Lung microvascular endothelial cell (primary cell): Measurements from ENCODE around the gene EPHB1. TPM values are rescaled to one million over a fixed set of nuclear protein-coding genes. Genes with fewer than 3 reads are reported as not detected.
"Not testable (repeated sequence)": the region's sequence is repeated elsewhere in the genome, so short reads cannot be mapped to it uniquely, and the experiment has no call there.

ENCODE experiments used
- DNase-seq, 2 donors: peaks; one replicate each; pipeline versions ENCODE4 v3.0.0 to v3.0.0-alpha.2; 2010; ENCODE audit warnings: low read depth in 2 of 2
- total RNA-seq: library from RNA; depleted of rRNA; stranded (reverse); fragments of >200 nt; gene quantifications from 2 replicates; pipeline ENCODE4 v1.2.1, GENCODE V29; 2014

The EPHB1 gene
- total RNA-seq, 1 donor from 2014 or later = 4.2 TPM

- DNase-seq = no peak
These were observed 245.5 kb downstream of the EPHB1 start for GRCh38 chr3:135040321-135041240.

- DNase-seq = no peak
These were observed 246.5 kb downstream of the EPHB1 start for GRCh38 chr3:135041601-135042000.

DNA sequence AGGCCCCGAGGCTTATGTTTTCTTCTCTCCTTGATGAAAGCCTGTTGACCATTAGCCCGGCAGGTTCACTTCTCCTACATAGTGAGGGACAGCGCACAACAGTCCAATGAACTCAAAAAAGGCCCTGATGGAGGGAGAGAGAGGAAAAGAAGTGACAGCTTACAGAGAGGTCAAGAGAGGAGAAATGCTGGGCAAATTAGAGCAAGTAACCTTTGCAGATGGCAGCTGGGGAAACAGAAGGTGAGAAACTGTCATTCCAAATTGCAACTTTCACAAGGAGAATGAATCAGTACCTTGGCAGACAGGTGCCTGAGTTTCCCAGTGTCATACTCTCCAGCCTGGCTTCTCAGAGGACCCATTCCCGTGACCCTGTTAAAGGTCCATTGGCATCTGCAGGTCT lies 252.0 kb downstream of the EPHB1 start:
- DNase-seq = no peak

DNA sequence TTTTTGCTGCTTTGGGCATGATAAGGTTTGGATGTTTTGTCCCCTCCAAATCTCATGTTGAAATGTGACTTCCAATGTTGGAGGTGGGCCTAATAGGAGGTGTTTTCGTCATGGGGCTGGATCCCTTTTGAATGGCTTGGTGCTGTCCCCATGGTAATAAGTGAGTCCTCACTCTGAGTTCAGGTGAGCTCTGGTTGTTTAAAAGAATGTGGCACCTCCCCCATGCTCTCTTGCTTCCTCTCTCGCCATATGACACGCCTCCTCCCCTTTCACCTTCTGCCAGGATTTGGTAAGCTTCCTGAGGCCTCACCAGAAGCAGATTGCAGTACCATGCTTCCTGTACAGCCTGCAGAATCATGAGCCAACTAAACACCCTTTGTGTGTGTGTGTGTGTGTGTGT lies 255.5 kb downstream of the EPHB1 start:
- no peak for DNase-seq

DNA sequence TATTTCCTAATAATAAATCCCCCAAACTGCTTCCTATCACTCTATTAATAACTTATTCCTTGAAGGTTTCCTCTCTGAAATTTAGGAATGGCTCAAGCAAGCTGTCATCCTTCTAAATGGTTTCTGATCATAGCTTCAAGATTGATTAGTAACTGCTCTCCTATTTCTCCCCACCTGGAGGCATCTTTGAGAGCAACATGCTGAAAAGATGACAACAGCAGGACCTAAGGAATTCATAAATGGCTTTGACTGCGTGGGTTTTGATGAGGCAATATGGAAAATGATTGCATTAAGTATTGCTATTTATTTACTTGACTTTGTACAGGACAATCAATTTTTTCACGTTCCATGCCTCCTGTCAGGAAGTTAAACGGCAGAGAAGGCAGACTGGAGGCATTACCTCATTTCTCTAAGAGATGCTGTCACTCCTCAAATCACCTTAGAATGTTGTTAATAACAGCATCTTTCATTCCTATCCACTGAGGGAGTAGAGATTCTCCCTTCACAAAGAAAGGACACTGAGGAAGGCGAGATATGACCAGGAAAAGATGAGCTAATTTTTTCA lies 256.4 kb downstream of the EPHB1 start:
- DNase-seq = no peak

DNA sequence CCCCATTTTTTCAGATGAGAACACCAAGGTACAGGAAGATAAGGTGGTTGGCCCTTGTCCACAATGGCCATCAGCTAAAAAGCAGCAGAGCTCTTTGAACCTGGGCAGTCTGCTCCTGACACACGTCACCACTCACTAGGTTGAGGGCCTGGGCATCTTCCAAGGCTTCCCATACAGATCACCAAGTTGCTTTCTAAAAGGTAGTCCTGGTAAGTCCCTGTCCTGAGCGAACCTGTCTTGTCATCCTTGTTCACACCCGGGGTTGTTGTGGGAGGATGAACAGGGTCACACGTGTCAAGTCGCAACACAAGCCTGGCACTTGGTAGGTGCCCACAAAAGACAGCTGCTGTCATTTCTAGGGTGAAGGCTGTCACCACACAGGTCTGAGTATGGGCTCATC lies 260.4 kb downstream of the EPHB1 start:
- DNase-seq = no peak

GRCh38 chr3:135056084-135056730 lies 261.1 kb downstream of the EPHB1 start:
- no peak for DNase-seq

- DNase-seq = no peak
These were observed 261.8 kb downstream of the EPHB1 start for GRCh38 chr3:135056733-135057310.

DNA sequence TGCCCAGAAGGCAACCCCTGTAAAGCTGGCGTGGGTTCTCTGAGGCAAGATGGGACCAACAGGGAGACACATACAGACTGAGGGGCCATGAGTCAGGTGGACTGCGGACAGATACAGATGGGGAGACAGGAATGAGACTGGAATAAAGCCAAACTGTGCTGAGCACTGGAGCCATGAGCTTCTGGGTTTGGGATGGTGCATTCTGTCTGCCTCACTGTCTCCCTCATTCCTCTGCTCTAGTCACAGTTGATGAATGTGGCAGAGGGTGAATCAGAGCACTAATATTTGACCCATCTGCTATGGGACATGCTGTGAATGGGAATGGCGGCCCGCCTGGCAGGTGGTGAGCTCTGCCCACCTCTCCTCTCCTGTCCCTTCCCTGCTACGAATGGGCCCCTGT lies 262.9 kb downstream of the EPHB1 start:
- no peak for DNase-seq

- no peak for DNase-seq
These were observed 264.5 kb downstream of the EPHB1 start for GRCh38 chr3:135059580-135059979.

DNA sequence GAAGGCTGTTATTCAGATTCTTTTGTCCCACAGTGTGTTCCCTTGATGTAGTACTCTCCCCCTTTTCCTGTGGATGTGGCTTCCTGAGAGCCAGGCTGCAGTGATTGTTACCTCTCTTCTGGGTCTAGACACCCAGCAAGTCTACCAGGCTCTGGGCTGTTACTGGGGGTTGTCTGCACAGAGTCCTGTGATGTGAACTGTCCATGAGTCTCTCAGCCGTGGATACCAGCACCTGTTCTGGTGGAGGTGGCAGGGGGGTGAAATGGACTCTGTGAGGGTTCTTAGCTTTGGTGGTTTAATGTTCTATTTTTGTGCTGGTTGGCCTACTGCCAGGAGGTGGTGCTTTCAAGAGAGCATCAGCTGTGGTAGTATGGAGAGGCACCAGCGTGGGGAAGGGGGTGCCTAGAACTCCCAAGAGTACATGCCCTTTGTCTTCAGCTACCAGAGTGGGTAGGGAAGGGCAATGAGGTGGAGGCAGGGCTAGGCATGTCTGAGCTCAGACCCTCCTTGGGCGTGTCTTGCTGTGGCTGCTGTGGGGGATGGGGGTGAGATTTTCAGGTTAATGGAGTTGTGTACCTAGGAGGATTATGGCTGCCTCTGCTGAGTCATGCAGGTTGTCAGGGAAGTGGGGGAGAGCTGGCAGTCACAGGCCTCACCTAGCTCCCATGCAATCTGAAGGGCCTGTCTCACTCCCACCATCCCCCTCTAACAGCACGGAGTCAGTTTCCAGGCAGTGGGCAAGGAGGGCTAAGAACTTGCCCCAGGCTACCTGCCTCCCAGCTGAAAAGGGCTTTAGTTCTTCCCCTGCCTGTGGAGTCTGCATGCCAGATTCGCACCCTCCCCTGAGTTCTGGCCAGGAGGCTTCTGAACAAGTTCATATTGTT lies 272.0 kb downstream of the EPHB1 start:
- not testable (repeated sequence) for DNase-seq

DNA sequence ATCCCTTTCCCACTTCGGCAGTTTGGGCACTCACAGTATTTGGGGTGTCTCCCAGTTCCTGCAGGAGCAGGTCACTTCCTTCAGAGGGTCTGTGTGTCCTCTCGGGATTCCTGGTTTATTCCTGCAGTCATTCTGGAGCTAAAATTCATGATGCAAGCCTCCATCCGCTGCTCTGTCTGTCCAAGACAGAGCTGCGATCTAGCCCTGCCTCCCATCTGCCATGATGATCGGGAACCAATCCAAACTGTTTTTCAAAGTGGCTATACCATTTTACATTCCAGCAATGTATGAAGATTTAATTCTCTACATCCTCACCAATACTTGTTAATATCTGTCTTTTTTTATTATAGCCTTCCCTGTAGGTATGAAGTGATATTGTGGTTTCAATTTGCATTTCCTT lies 273.0 kb downstream of the EPHB1 start:
- no peak for DNase-seq

DNA sequence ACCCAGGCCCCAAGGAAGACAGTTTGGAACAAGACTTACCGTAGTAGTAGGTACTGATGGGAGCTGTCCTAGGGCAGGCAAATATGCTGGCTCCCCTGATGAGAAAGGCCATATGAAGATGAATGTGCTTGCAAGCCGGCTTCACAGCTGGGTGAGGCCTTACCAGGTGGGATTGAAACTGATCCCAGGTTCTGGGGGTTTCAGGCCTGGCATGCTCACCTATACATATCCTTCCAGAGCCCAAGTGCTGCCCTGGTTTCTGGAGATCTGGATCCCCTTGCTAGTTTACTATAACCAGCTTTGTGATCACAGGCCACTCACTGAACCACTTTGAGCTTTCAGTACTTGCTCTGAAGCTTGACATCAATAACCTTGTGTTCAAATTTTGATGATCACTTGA lies 274.3 kb downstream of the EPHB1 start:
- no peak for DNase-seq

GRCh38 chr3:135071483-135071882 lies 276.4 kb downstream of the EPHB1 start:
- DNase-seq = no peak

DNA sequence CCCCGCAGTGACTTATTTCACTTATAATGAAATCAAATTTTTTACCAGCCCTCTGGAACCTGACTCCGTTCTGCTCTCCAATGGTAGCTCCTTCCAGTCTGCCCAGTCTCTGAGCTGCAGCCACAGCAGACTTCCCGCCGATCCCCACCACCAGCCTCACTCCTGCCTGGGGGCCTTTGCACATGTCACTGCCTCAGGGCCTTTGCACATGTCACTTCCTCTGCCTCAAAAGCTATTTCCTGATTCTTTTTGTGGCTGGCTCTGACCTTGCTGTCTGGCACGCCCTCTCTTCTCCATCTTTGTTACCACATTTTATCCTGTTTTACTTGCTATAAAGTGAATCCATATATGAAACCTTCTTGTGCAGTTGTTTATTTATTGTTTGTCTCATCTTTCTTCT lies 277.4 kb downstream of the EPHB1 start:
- no peak for DNase-seq

- no peak for DNase-seq
These were observed 280.1 kb downstream of the EPHB1 start for GRCh38 chr3:135075157-135075556.

DNA sequence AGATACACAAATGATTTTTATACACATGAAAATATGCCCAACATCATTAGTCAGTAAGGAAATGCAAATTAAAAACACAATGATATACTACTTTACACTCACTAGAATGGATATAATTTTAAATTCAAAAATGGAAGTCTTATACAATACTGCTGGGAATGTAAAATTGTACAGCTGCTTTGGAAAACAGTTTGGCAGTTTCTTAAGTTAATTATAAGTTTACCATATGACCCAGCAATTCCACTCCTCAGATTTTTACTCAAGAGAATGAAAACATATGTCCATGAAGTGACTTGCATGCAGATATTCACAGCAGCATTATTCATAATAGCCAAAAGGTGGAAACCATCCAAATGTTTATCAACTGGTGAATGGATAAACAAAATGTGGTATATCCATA lies 281.3 kb downstream of the EPHB1 start:
- DNase-seq = no peak

DNA sequence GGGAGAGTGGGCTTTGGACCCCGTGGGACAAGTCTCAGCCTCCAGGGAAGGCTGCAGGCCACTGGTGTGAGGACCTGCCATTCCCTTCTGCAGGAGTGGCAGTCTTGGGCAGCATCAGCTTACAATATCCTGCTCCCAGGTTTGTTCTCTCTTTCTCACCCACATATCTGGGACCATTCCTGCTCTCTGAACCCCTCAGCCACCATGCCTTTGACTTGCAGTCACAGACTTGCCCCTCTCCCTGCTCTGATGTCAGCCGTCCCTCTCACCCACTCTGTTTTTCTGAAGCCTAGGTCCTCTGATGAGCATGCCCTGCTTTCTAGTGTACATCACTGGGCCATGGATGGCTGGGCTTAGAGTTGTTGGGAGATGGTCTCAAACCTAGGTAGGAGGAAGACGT lies 282.1 kb downstream of the EPHB1 start:
- DNase-seq = no peak

- DNase-seq = no peak
These were observed 283.2 kb downstream of the EPHB1 start for GRCh38 chr3:135078283-135078682.

DNA sequence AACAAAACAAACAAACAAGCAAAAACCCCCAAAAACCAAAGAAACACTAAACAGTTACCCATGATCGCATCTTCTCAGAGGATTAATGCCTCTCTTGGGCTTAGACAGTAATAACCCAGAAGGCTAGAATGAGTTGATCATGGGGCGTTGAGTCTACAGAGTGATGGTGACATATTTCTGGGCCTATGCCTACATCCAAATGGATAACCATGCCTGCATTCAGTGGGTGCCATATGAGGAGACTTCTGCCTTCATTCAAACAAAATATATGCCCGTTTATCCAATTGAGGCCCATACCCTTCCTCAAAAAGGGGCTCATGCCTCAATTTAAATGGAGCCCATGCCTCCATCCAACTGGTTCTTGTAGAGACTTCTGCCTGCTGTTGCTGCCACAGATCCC lies 284.0 kb downstream of the EPHB1 start:
- no peak for DNase-seq

DNA sequence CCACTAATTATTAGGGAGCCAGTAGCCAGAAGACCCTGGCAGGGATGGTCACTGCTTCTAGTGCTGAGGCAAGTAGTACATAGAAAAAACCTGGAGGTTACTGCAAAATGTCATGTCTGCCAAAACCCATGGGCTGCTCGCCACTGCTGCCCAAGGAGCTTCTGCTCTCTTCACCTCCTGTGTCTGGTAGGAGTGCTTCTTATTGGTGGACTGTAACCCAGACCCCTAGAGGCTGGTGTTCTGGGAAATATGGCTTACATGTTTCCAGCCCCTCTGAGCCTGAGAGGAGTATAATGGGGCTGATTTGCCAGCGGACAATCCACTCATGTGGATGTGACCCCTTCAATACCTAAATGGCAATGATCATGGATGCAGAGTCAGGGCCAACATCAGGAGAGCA lies 286.4 kb downstream of the EPHB1 start:
- DNase-seq = no peak
